H1 (cell line): ENCODE results near the gene PDE4B. TPM values are rescaled to one million over a fixed set of nuclear protein-coding genes. Genes with fewer than 3 reads are reported as not detected.

Source experiments
- CTCF ChIA-PET: fragments of 300-600 bp; sonication (Branson Sonifier 250); formaldehyde crosslinking; loops from one replicate; lab custom pipeline; 2021; ENCODE audit not compliant: partially characterized antibody; lab: Charles Lee
- POLR2A ChIA-PET: fragments of 300-600 bp; sonication (Branson Sonifier 250); formaldehyde crosslinking; loops from one replicate; lab custom pipeline; 2021; ENCODE audit warnings: inconsistent platforms; ENCODE audit not compliant: partially characterized antibody; lab: Charles Lee
- DNase-seq, 2 experiments: peaks; one replicate each; pipeline versions ENCODE4 v3.0.0 to v3.0.0-alpha.2; 2010 to 2022; ENCODE audit warnings: low spot score in 2 of 2, low read depth in 1 of 2, mixed read lengths in 1 of 2
- FAIRE-seq: peaks from 2 replicates; lab custom pipeline; 2011; peaks lifted over from hg19 to GRCh38; lab: Jason Lieb, UNC
- H2AFZ ChIP-seq: 2 replicates; pipeline ENCODE4 v1.8.1; 2012; ENCODE audit warnings: low read length, inconsistent platforms
- H2AK5ac ChIP-seq: 2 replicates; pipeline ENCODE4 v1.6.1; 2013; ENCODE audit warnings: low read depth, low read length
- H2BK120ac ChIP-seq: replicated peaks from 2 replicates; pipeline ENCODE3; 2013; ENCODE audit warnings: low read depth, low read length, inconsistent platforms
- H2BK12ac ChIP-seq: 2 replicates; pipeline ENCODE4 v1.6.1; 2013; ENCODE audit warnings: low read depth, low read length
- H2BK15ac ChIP-seq: 2 replicates; pipeline ENCODE4 v1.6.1; 2013; ENCODE audit warnings: low read length
- H2BK20ac ChIP-seq: 2 replicates; pipeline ENCODE4 v1.6.1; 2013; ENCODE audit warnings: low read length
- H2BK5ac ChIP-seq: 2 replicates; pipeline ENCODE4 v1.6.1; 2013; ENCODE audit warnings: low read depth, low read length
- H3K14ac ChIP-seq: 2 replicates; pipeline ENCODE4 v1.6.1; 2013; ENCODE audit warnings: inconsistent platforms; ENCODE audit not compliant: insufficient read length
- H3K18ac ChIP-seq: 2 replicates; pipeline ENCODE4 v1.6.1; 2013; ENCODE audit warnings: low read length; ENCODE audit errors: extremely low read depth
- H3K23ac ChIP-seq: 2 replicates; pipeline ENCODE4 v1.6.1; 2013; ENCODE audit warnings: inconsistent platforms; ENCODE audit not compliant: insufficient read length
- H3K23me2 ChIP-seq: 2 replicates; pipeline ENCODE4 v1.6.1; 2013; ENCODE audit warnings: low read depth, low read length
- H3K27ac ChIP-seq: 2 replicates; pipeline ENCODE4 v1.6.1; 2011; ENCODE audit warnings: low read depth, low read length, inconsistent platforms
- H3K27me3 ChIP-seq, 4 experiments: replicated peaks in 1 of 4; 1 replicate in 1 of 4; 2 replicates in 3 of 4; pipeline versions ENCODE4 v1.6.1 to v1.8.1; 2011 to 2013; ENCODE audit warnings: low read length in 3 of 4, mild to moderate bottlenecking in 3 of 4, inconsistent platforms in 2 of 4, mixed read lengths in 2 of 4, moderate library complexity in 1 of 4; ENCODE audit not compliant: control insufficient read depth in 3 of 4, insufficient read depth in 3 of 4; ENCODE audit errors: extremely low read depth in 1 of 4
- H3K36me3 ChIP-seq, 4 experiments: 2 replicates each; pipeline versions ENCODE4 v1.6.1 to v1.8.1; 2011 to 2013; ENCODE audit warnings: mild to moderate bottlenecking in 4 of 4, low read length in 3 of 4, moderate library complexity in 2 of 4, control low read depth in 1 of 4, inconsistent platforms in 1 of 4; ENCODE audit not compliant: insufficient read depth in 4 of 4, control insufficient read depth in 2 of 4
- H3K4ac ChIP-seq: replicated peaks from 2 replicates; pipeline ENCODE3; 2013; ENCODE audit warnings: low read length, low read depth, mixed read lengths, inconsistent platforms; ENCODE audit not compliant: insufficient read length
- H3K4me1 ChIP-seq, 4 experiments: replicated peaks in 1 of 4; 1 replicate in 1 of 4; 2 replicates in 3 of 4; pipeline versions ENCODE4 v1.6.1 to v1.8.1; 2011 to 2013; ENCODE audit warnings: low read length in 3 of 4, inconsistent platforms in 2 of 4, mixed read lengths in 1 of 4; ENCODE audit not compliant: insufficient read depth in 4 of 4, control insufficient read depth in 3 of 4
- H3K4me2 ChIP-seq, 2 experiments: 2 replicates each; pipeline versions ENCODE4 v1.6.1 to v1.8.1; 2011 to 2013; ENCODE audit warnings: low read depth in 2 of 2, low read length in 2 of 2, control low read depth in 1 of 2, inconsistent platforms in 1 of 2, mild to moderate bottlenecking in 1 of 2; ENCODE audit not compliant: insufficient read depth in 1 of 2
- H3K4me3 ChIP-seq, 4 experiments: fragments of 200-600, 300-600 bp in 1 of 4; sonication (generic), shearing (Covaris generic), sonication (Bioruptor Twin) in 1 of 4; 2 replicates each; pipeline versions ENCODE4 v1.5.1 to v1.8.1; 2011 to 2016; ENCODE audit warnings: low read length in 4 of 4, low read depth in 3 of 4, control low read depth in 2 of 4, inconsistent platforms in 2 of 4, mild to moderate bottlenecking in 2 of 4, mixed read lengths in 1 of 4, moderate library complexity in 1 of 4; ENCODE audit not compliant: insufficient read depth in 2 of 4; ENCODE audit errors: extremely low read depth in 1 of 4
- H3K56ac ChIP-seq: replicated peaks from 2 replicates; pipeline ENCODE3; 2013; ENCODE audit warnings: low read depth, mild to moderate bottlenecking, mixed read lengths, low read length, inconsistent platforms; ENCODE audit not compliant: insufficient read length
- H3K79me1 ChIP-seq: 2 replicates; pipeline ENCODE4 v1.6.1; 2013; ENCODE audit warnings: low read depth, low read length, control low read depth
- H3K79me2 ChIP-seq, 2 experiments: 2 replicates each; pipeline versions ENCODE4 v1.6.1 to v1.8.1; 2012 to 2013; ENCODE audit warnings: low read length in 2 of 2, mild to moderate bottlenecking in 2 of 2, inconsistent platforms in 1 of 2; ENCODE audit not compliant: insufficient read depth in 2 of 2, control insufficient read depth in 1 of 2
- H3K9ac ChIP-seq, 4 experiments: replicated peaks in 1 of 4; 1 replicate in 1 of 4; 2 replicates in 3 of 4; pipeline versions ENCODE4 v1.6.1 to v1.8.1; 2011 to 2013; ENCODE audit warnings: low read depth in 3 of 4, low read length in 3 of 4, control low read depth in 2 of 4, mild to moderate bottlenecking in 2 of 4, moderate library complexity in 2 of 4, inconsistent platforms in 1 of 4; ENCODE audit errors: extremely low read depth in 1 of 4
- H3K9me3 ChIP-seq, 2 experiments: 2 replicates each; pipeline versions ENCODE4 v1.6.1 to v1.8.1; 2012 to 2013; ENCODE audit warnings: mild to moderate bottlenecking in 2 of 2, moderate library complexity in 2 of 2, control low read depth in 1 of 2, inconsistent platforms in 1 of 2, low read depth in 1 of 2, low read length in 1 of 2, mixed read lengths in 1 of 2; ENCODE audit not compliant: insufficient read depth in 2 of 2
- H4K20me1 ChIP-seq, 2 experiments: replicated peaks in 1 of 2; 2 replicates each; pipeline versions ENCODE3 to v1.8.1; 2011 to 2013; ENCODE audit warnings: inconsistent platforms in 2 of 2, low read length in 2 of 2, mild to moderate bottlenecking in 1 of 2; ENCODE audit not compliant: insufficient read depth in 2 of 2, control insufficient read depth in 1 of 2
- H4K5ac ChIP-seq: 2 replicates; pipeline ENCODE4 v1.6.1; 2013; ENCODE audit warnings: low read length, low read depth, mixed read lengths, inconsistent platforms; ENCODE audit not compliant: insufficient read length
- H4K8ac ChIP-seq: 2 replicates; pipeline ENCODE4 v1.8.0; 2013; ENCODE audit warnings: mild to moderate bottlenecking, moderate library complexity, low read length, inconsistent platforms; ENCODE audit not compliant: insufficient read depth; ENCODE audit errors: extremely low read depth
- H4K91ac ChIP-seq: replicated peaks from 2 replicates; pipeline ENCODE3; 2013; ENCODE audit warnings: low read length, mixed read lengths, inconsistent platforms; ENCODE audit not compliant: insufficient read length
- CBX8 ChIP-seq: fragments of 300-800, 300-1000 bp; sonication (generic); IDR thresholded peaks from 2 replicates; pipeline ENCODE4 v1.7.1; 2016; ENCODE audit warnings: low read depth, low read length, borderline replicate concordance
- CHD1 ChIP-seq: IDR thresholded peaks from 2 replicates; pipeline ENCODE4 v1.6.1; 2012; ENCODE audit warnings: low read depth, low read length, improper control_type of control experiment
- HDAC6 ChIP-seq: IDR thresholded peaks from one replicate; pipeline ENCODE4 v1.7.1; 2012; ENCODE audit warnings: low read depth, mild to moderate bottlenecking, inconsistent platforms, low read length, moderate library complexity
- JUND ChIP-seq: IDR thresholded peaks from 2 replicates; pipeline ENCODE4 v1.6.1; 2011; ENCODE audit warnings: mild to moderate bottlenecking, improper control_type of control experiment, low read length
- KDM4A ChIP-seq: IDR thresholded peaks from one replicate; pipeline ENCODE4 v1.7.1; 2012; ENCODE audit warnings: low read depth, mild to moderate bottlenecking, moderate library complexity, low read length, inconsistent platforms; ENCODE audit not compliant: severe bottlenecking
- KDM5A ChIP-seq: fragments of 200-600 bp; IDR thresholded peaks from 2 replicates; pipeline ENCODE4 v1.7.1; 2012; ENCODE audit warnings: mild to moderate bottlenecking, low read length, inconsistent platforms, mixed read lengths
- NANOG ChIP-seq: IDR thresholded peaks from 2 replicates; pipeline ENCODE4 v1.6.1; 2011; ENCODE audit warnings: low read length, low read depth, mild to moderate bottlenecking, inconsistent platforms; ENCODE audit not compliant: insufficient read depth, poor library complexity, severe bottlenecking
- NRF1 ChIP-seq: IDR thresholded peaks from 2 replicates; pipeline ENCODE4 v1.6.1; 2011; ENCODE audit warnings: mild to moderate bottlenecking, low read depth, low read length, improper control_type of control experiment
- RXRA ChIP-seq: IDR thresholded peaks from 2 replicates; pipeline ENCODE4 v1.6.1; 2011; ENCODE audit warnings: low read depth, mild to moderate bottlenecking, low read length, moderate library complexity; ENCODE audit not compliant: insufficient read depth
- YY1 ChIP-seq: IDR thresholded peaks from 2 replicates; pipeline ENCODE4 v1.6.1; 2011; ENCODE audit warnings: low read depth, mild to moderate bottlenecking, low read length
- polyA plus RNA-seq, 7 experiments: library from polyadenylated mRNA; depleted of rRNA in 3 of 7; stranded (reverse) in 5 of 7; unstranded in 2 of 7; fragments of >200 nt in 5 of 7; fragments of 200-250 nt in 2 of 7; gene quantifications; 1 replicate in 5 of 7; 2 replicates in 1 of 7; 4 replicates in 1 of 7; pipeline versions ENCODE4 v1.2.1 to v1.2.3, GENCODE V29; 2011 to 2013; ENCODE audit warnings: missing spikeins in 2 of 7, mixed read lengths in 2 of 7
- total RNA-seq: library from RNA; stranded (reverse); fragmentation: NEBNext Ultra II Directional; extraction: Animal tissue kit (Norgen Biotek cat#: 25700); gene quantifications from 2 replicates; pipeline ENCODE4 v1.2.1, GENCODE V29; 2021

PDE4B gene
- total and polyA plus RNA-seq, 2 of the 8 experiments (the other 6 are each of a cell fraction or from before 2014, with no cell fraction given): 5.0 to 15.1 TPM

- TF ChIP-seq CBX8 (no peak), HDAC6 (no peak), NANOG (no peak), KDM4A (no peak), JUND (no peak), RXRA (no peak), CHD1 (no peak), KDM5A (no peak), YY1 (no peak), NRF1 (no peak)
- TF ChIP-seq, all 59 proteins: peak for 0
- Histone ChIP-seq H3K27me3 (no peaks in the 10 kb centered on the region), H3K9me3 (no peaks in the 10 kb centered on the region), H4K91ac (no peak overlapping the region), H3K4me2 (no peak overlapping the region), H3K79me1 (no peaks in the 10 kb centered on the region), H2BK12ac (no peak overlapping the region), H3K23ac (no peak overlapping the region), H2BK20ac (no peak overlapping the region), H2BK5ac (no peak overlapping the region), H3K4me3 (no peak overlapping the region), H2BK120ac (no peak overlapping the region), H4K8ac (no peak overlapping the region), H3K27ac (no peak overlapping the region), H3K56ac (no peak overlapping the region), H3K79me2 (no peaks in the 10 kb centered on the region), H4K5ac (no peak overlapping the region), H3K18ac (no peak overlapping the region), H3K4ac (no peak overlapping the region), H3K36me3 (no peaks in the 10 kb centered on the region), H2BK15ac (no peak overlapping the region), H2AFZ (no peak overlapping the region), H3K14ac (no peak overlapping the region), H3K4me1 (no peaks in the 10 kb centered on the region), H3K23me2 (no peaks in the 10 kb centered on the region), H2AK5ac (no peak overlapping the region), H3K9ac (no peak overlapping the region), H4K20me1 (no peaks in the 10 kb centered on the region)
- no peak for DNase-seq
- ChIA-PET CTCF (interaction anchor here (0.7 to 1.1 kb wide), 4 partner anchors 13 to 484 kb away, joined by 3 to 4 read pairs (median 3); no protein-coding TSS in a partner anchor), POLR2A (no interaction called here)
- FAIRE-seq: no peak
Measured at GRCh38 chr1:65758128-65758527, 34.6 kb upstream of the PDE4B start.
